ENCODE results near the gene KRI1.

KRI1 gene

GRCh38 chr19:10517361-10517759 lies 48.5 kb downstream of the KRI1 start, which contains the start of gene S1PR5:
S1PR5 (minus strand) TSS chr19:10517447; CDS start chr19:10515011, 2,436 bp downstream.
- no peak for DNase-seq

GRCh38 chr19:10516671-10517286 lies 49.0 kb downstream of the KRI1 start:
- no peak for DNase-seq

DNA sequence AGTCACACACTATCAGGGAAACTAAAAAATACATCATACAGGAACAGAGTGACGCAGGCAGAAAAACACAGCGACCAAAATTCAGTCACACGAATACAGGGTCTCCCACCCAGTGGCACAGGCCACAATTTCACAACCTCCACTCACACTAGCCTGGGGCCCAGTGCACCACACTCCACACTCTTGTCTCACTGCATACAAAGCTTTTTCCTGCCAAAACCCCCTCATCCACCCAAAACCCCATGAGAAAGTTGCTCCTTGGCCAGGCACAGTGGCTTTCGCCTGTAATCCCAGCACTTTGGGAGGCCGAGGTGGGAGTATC lies 49.8 kb downstream of the KRI1 start:
- no peak for DNase-seq

GRCh38 chr19:10514211-10515145 lies 51.3 kb downstream of the KRI1 start:
- DNase-seq, result peak; percentile 48

DNA sequence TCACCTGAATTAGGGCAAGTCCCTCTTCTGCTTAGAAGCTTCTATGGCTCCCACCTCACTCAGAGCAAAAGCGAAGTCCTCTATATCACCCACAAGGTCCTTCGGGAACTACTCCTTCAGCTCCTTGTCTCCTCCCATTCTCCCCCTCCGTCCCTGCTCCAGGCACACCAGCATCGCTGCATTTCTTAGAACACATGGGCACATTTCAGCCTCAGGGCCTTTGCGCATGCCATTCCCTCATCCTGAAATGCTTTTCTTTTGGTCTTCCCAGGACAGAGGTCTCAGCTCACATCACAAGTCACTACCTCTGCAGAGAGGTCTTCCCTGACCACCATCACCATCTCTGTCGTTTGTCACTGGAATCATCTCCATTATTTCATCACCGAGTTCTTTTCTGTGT lies 52.6 kb downstream of the KRI1 start:
- DNase-seq, result no peak

- peak; percentile 66 for DNase-seq
Measured at GRCh38 chr19:10510301-10510802, 55.5 kb downstream of the KRI1 start.

DNA sequence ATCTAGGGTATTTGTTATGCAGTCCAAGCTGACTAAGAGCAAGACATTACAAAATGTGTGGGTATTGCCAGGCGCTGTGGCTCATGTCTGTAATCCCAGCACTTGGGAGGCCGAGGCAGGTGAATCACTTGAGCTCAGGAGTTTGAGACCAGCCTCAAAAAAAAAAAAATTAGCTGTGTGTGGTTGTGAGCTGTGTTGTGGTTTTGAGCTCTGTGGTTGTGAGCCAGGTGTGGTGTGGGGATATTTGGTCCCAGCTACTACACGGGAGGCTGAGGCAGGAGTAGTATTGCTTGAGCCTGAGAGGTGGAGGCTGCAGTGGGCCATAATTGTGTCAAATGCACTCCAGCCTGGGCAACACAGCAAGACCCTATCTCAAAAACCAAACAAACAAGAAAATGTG lies 57.1 kb downstream of the KRI1 start:
- no peak for DNase-seq

- DNase-seq, result no peak
Measured at GRCh38 chr19:10508036-10508435, 57.8 kb downstream of the KRI1 start.

GRCh38 chr19:10505583-10506229 lies 60.1 kb downstream of the KRI1 start:
- peak; percentile 82 for DNase-seq

Measured in eye (tissue), 1 donor.